HPDE6-E6E7 (cell line): ENCODE results near the gene TBCCD1.
"Not testable (repeated sequence)": the region's sequence is repeated elsewhere in the genome, so short reads cannot be mapped to it uniquely, and the experiment has no call there.

Experiments
- DNase-seq: peaks from one replicate; pipeline ENCODE4 v3.0.0; 2011; ENCODE audit warnings: missing footprints; ENCODE audit errors: extremely low spot score

TBCCD1 gene

GRCh38 chr3:186519021-186519658 is 48.0 kb downstream of the TBCCD1 start:
- no peak for DNase-seq

DNA sequence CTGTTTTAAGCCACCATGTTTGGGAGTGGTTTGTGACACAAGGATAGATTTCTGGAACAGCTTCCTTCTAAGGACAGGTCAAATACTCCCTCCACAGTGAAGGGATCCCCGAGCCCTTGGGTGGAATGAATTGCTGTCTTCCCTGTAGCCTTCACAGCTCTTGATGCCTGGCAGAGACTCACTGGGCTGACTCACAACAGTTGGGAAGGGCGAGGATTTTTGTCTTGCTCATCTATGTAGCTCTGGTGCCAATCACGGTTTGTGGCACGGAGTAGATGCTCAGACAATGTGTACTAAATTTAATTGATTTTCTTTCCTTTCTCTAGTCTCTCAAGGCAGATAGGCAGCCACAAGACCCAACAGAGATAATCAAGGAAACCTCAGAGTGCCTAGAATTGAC is 49.9 kb downstream of the TBCCD1 start:
- DNase-seq, result no peak

DNA sequence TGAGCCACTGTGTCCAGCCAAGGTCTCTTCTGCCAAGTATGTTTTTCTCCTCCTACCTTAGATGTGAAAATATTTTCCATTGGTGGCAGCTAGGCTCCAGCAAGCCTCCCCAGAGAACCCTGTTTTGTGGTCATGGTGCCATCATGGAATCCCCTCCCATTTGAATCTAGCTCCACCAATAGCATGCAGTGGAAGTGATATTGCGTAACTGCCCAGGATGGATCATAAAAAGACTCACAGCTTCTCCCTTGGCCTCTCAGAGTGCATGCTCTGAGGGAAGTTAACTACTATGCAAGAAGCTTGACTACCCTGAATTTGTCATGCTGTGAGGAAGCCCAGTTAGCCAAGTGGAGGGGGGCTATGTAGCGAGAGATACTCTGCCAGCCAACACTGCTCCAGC is 50.5 kb downstream of the TBCCD1 start:
- no peak for DNase-seq

- DNase-seq, result no peak
Measured at GRCh38 chr3:186515125-186515524, 52.0 kb downstream of the TBCCD1 start.

DNA sequence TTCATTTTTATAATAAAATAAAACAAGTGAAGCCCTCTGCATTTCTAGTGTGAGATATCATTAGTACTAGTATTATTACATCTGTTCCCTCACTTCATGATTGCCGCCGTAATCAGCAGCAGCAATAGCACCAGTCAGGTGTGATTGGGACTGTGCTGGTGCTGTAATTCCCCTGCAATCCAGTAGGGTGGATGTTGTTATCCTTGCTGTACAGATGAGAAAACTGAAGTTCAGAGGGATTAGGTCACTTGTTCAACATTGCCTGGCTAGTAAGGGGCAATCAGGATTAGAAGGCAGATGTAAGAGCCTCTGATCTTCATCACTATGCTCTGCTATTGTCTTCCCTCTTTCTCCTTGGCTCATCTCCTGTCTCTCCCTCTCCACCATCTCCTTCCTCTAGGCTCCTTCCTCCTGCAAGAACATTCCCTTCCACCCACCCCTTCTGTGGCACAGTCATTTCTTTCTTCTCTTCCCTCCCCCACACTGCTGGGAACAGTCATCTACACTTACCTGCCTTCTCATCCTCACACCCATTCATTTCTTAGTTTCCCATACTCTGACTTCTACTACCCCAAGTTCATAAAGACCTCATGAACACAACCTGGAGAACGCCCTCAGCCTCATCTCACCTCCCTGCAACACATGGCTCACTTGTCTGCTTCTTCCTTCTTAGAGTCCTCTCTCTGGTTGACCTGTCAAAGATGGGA is 52.7 kb downstream of the TBCCD1 start:
- DNase-seq, result no peak

DNA sequence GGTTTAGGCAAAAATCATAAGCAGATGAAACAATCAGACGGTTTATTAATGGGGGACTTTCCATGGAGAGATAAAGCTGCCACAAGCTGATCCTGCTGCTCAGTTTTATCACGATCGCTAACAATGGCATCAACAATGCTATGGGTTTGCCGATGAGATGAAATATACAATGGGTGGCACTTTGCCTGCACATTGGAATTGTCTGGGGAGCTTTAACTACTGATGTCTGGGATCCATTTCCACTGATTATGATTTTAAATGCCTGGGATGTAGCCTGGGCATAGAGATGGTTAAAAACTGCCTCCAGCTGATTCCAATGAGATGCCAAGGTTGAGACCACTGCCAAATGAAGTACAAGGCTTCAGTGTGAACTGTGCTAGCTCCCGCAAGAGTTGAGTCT is 53.8 kb downstream of the TBCCD1 start:
- DNase-seq, result no peak

DNA sequence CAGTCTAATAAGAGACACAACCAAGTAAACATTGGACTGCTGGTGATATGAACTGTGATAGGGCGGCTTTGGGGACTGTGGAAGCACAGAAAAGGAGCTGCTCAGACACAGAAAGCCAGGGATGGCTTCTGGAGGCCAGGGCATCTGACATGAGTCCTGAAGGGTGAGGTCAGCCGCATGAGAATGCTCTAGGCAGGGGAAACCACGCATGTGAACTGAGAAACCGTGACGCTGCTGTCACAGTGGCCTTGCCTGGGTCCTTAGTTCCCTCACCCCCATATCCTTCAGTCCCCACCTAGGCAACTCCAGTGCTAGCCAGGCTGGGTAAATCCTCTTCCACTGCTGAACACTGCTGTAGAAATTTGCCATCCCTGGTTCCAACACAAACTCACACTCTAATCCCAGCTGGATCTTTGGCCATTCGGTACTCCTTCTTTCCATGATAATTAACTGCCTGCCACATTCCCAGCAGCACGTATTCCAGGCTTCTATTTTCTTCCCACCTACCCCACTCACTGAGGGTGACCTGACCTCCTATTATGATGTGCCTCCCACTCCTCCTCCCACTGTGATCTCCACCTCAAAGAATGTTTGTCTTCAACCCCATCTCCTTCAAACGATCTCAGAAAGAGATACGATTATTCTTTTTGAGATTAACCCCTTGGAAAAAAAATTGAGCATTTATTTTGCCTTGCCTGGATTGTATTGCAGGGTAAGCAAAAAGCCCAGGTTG is 54.4 kb downstream of the TBCCD1 start:
- DNase-seq, result no peak

- no peak for DNase-seq
Measured at GRCh38 chr3:186511702-186512101, 55.4 kb downstream of the TBCCD1 start.

DNA sequence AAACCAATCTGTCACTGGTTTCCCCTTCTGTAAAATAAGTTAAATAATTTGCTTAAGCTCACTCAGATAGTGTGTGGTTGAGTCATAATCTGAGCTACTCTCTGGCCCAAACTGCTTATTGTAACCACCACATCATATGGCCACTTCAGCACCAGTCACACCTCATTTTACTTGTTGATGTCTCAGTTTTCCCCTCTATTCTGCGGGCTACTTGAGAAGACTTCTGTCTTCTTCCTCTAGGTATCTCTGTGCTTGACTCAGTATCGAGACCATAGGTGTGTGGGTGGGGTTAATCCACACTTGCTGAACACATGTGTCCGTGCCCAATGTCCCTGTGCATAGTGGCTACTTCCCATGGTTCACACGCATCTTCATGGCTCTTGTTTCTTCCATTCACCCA is 55.9 kb downstream of the TBCCD1 start:
- DNase-seq, result no peak

- peak; percentile 42 for DNase-seq
Measured at GRCh38 chr3:186510374-186511079, 56.6 kb downstream of the TBCCD1 start.

GRCh38 chr3:186509423-186509822 is 57.7 kb downstream of the TBCCD1 start:
- no peak for DNase-seq

DNA sequence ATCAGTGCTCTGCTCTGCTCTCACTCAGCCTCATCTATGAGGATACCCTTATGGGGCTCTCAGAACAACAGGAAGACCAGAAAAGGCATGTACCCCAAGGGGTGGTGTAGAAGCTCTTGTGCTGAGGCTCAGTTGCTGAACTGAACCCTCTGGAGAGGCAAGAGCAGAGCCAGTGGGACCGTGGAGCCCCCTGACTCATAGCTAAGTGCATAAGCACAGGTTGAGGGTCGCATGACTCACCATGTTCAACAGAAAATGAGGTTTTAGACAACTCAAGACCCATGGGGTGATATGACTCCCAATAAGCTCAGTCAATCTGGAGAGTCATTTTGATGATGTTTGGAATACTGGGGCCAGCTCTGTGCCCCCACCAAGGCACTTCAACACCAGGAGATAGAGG is 60.3 kb downstream of the TBCCD1 start:
- DNase-seq, result no peak

GRCh38 chr3:186506191-186506739 is 60.9 kb downstream of the TBCCD1 start:
- no peak for DNase-seq

DNA sequence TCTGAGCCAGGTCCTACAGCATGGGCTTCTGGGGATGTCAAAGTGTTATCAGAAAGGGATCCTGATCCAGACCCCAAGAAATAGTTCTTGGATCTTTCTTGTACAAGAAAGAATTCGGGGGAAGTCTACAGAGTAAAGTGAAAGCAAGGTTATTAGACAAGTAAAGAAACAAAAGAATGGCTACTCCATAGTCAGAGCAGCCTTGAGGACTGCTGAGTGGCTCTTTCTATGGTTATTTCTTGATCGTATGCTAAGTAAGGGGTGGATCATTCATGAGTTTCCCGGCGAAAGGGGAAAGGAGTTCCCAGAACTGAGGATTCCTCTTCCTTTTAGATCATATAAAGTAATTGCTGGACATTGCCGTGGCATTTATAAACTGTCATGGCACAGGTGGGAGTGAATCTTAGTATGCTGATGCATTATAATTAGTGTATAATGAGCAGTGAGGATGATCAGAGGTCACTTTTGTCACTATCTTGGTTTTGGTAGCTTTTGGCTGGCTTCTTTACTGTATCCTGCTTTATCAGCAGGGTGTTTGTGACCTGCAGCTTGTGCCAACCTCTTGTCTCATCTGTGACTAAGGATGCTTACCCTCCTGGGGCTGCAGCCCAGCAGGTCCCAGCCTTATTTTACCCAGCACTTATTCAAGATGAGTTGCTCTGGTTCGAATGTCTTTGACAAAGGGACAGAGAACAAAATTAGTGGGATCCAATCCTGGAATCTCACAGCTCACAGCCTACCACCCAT is 64.0 kb downstream of the TBCCD1 start:
- DNase-seq, result no peak

GRCh38 chr3:186502138-186502948 is 64.8 kb downstream of the TBCCD1 start:
- no peak for DNase-seq

GRCh38 chr3:186499949-186500348 is 67.2 kb downstream of the TBCCD1 start:
- DNase-seq, result not testable (repeated sequence)

GRCh38 chr3:186498022-186498421 is 69.1 kb downstream of the TBCCD1 start:
- not testable (repeated sequence) for DNase-seq

DNA sequence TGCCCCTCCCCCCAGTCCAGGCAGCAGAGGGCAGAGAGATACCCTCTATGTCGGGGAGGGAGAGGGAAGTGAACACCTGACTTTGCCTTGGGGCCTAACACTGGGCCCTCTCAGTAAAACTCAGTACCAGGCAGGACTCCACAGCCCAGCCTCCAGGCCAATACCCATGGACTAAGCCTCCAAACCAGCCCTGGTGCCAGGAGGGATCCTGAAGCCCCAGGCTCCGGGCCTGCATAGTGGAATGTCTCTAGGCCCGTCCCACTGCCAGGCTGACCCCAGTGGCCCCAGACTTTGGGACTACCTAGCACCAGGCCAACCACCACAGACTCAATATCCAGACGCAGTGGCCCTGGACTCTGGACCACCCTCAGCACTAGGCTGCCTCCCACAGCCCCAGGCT is 69.5 kb downstream of the TBCCD1 start:
- no peak for DNase-seq

DNA sequence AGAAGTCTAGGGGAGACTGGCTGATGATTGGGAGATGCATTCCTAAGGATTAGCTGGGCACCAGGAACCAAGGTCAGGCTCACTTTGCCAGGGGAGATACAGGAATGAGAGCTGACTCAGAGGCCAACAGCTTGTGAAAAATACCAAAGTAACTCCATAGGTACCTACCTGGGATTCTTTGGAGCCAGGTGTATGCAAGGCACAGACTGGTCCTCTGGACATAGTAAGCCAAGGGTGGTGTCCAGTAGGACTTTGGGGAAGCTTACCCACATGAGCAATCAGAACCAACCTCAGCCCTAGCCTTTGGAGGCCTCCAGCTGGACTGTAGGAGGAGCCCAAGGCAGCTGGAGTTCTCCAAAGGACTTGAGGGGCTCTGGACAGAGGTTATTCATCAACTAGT is 70.5 kb downstream of the TBCCD1 start:
- DNase-seq, result no peak
